Left kidney (tissue), 2 donors: ENCODE results near the gene SLC5A5. TPM values are rescaled to one million over a fixed set of nuclear protein-coding genes. Genes with fewer than 3 reads are reported as not detected.
"Not testable (repeated sequence)": the region's sequence is repeated elsewhere in the genome, so short reads cannot be mapped to it uniquely, and the experiment has no call there.

Experiments used
- DNase-seq: peaks from one replicate; pipeline ENCODE4 v3.0.0-alpha.2; 2013
- polyA plus RNA-seq: library from polyadenylated mRNA; unstranded; fragments of 120-200 nt; gene quantifications from one replicate; pipeline ENCODE4 v1.2.1, GENCODE V29; 2013; ENCODE audit not compliant: insufficient read length

SLC5A5 gene
- polyA plus RNA-seq, 1 donor = 0.12 TPM

DNA sequence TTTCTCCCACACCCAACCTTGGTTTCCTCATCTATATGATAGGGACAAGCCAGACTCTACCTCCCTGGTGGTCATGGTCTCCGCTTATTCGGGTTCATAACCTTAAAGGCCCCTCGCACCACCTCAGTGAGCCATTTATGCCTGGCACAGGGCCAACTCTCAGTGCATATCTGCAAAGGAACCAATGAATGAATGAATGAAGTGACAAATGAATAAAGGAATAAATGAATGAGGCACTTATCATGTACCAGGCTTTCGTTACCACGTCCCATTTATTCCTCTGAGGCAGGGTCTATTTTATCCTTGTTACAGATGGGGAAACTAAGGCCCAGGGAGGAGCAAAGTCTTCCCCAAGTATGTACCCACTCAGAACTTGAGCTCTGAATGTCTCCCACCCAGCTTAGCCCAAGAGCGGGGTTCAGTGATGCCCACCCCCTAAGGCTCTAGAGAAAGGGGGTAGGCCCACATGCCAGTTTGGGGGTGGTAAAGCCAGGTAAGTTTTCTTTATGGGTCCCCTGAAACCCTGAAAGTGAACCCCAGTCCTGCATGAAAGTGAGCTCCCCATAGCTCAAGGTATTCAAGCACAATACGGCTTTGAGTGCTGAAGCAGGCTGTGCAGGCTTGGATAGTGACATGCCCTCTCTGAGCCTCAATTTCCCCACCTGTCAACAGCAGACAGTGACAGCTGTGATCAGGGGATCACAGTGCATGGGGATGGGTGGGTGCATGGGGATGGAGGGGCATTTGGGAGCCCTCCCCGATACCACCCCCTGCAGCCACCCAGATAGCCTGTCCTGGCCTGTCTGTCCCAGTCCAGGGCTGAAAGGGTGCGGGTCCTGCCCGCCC lies 490 bp upstream of the SLC5A5 start:
- no peak for DNase-seq

DNA sequence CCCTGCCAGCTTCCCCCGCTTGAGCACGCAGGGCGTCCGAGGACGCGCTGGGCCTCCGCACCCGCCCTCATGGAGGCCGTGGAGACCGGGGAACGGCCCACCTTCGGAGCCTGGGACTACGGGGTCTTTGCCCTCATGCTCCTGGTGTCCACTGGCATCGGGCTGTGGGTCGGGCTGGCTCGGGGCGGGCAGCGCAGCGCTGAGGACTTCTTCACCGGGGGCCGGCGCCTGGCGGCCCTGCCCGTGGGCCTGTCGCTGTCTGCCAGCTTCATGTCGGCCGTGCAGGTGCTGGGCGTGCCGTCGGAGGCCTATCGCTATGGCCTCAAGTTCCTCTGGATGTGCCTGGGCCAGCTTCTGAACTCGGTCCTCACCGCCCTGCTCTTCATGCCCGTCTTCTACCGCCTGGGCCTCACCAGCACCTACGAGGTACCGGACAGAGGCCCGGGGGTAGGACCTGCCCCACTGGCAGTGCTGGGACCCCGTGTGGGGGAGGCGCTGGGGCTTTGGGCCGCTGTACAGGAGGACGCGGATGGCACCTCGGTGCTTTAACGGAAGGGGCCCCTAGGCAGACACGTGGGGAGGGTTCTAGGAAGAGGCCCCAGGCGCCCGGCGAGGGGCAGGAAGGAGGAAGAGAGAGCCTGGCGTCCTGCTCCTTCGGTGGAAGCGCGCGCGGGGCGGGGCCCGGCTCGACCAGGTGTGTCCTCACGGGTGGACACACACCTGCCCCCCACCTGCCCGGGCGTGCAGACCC lies 681 bp downstream of the SLC5A5 start:
- DNase-seq = no peak

DNA sequence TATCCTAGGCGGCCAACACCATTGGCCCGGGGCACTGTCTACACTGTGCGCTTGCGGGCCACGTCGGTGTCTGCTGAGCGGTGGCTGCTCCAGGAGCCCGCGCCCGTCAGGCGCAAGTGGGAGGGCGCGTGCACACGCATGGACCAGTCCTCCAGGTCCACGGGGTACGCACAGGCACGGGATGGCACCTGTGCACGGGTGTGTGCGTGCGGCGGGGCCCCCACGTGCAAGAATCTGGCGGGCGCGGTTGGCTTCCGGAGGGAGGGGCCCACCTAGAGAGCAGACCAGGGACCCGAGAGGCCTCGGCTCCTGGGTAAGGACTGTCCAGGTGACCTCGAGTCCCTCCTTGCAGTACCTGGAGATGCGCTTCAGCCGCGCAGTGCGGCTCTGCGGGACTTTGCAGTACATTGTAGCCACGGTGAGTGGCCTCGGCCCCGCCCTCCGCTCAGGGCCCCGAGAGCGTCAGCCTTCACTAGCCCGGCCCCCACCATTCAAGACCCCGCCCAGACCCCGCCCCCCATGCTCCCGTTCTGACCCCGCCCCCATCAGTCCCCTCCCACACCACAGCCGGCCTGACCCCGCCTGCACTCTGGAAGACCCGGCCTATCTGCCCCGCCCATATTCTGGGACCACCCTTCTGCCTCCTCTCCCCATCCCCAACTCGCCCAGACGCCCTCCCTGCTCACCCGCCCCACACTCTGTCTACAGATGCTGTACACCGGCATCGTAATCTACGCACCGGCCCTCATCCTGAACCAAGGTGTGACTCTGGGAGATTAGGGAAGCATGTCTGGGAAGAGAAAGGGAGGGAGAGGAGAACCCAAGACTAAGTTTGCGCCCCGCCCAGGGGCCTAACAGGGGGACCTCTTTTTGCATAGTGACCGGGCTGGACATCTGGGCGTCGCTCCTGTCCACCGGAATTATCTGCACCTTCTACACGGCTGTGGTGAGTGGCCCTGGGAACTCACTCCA lies 2.3 kb downstream of the SLC5A5 start:
- no peak for DNase-seq

DNA sequence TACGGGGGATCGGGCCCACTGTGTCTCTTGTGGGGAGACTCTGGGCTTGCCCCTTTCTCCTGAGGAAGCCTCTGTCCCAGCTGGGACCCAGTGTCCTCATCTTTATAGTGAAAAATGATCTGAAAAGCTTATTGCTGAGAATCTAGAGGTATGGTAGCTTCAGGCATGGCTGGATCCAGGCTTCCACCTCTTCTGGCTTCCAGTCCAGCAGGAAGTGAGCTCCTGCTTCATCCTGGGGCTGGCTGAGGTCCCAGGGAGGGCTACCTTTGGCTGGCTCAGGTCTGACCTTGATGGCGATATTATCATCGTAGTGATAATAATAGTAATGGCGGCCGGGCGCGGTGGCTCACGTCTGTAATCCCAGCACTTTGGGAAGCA lies 3.0 kb downstream of the SLC5A5 start:
- no peak for DNase-seq

DNA sequence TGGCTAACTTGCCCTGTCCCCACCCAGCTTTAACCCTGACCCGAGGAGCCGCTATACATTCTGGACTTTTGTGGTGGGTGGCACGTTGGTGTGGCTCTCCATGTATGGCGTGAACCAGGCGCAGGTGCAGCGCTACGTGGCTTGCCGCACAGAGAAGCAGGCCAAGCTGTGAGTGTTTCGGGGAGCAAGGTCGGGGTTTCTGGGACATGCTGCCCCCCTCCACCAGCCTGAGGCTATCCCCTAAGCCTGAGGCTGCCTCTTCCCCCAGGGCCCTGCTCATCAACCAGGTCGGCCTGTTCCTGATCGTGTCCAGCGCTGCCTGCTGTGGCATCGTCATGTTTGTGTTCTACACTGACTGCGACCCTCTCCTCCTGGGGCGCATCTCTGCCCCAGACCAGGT lies 6.0 kb downstream of the SLC5A5 start:
- no peak for DNase-seq

DNA sequence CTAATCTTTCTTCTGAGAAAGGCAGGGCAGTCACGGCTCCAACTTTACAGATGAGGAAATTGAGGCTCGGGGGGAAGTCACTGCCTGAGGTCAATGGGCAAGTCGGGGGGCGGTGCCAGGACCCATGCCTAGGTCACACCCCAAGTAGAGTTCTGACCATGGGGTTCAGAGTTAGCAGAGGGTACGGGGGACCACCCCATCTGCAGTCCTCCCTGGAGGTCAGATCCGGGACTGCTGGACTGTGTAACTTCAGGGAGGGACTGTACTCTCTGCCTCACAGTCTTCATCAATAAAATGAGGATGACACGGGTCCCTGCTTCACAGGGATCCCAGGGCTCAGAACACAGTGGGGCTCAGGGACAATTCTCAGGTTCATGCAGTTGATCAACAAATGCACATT lies 7.7 kb downstream of the SLC5A5 start:
- no peak for DNase-seq

DNA sequence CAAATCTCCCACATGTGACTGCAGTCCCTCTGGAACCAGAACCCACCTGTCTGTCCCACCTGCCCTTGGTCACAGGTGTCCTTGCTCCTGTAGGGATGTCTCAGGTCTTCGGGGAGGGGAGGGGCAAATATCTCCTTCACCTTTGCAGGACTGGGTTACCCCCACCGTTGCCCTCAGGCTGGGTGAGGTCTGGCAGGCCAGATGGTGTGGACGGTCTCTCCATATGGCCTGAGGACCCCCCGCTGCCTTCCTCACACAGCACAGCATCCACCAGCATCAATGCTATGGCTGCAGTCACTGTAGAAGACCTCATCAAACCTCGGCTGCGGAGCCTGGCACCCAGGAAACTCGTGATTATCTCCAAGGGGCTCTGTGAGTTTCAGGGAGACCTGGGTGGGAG lies 10.0 kb downstream of the SLC5A5 start:
- DNase-seq = no peak

DNA sequence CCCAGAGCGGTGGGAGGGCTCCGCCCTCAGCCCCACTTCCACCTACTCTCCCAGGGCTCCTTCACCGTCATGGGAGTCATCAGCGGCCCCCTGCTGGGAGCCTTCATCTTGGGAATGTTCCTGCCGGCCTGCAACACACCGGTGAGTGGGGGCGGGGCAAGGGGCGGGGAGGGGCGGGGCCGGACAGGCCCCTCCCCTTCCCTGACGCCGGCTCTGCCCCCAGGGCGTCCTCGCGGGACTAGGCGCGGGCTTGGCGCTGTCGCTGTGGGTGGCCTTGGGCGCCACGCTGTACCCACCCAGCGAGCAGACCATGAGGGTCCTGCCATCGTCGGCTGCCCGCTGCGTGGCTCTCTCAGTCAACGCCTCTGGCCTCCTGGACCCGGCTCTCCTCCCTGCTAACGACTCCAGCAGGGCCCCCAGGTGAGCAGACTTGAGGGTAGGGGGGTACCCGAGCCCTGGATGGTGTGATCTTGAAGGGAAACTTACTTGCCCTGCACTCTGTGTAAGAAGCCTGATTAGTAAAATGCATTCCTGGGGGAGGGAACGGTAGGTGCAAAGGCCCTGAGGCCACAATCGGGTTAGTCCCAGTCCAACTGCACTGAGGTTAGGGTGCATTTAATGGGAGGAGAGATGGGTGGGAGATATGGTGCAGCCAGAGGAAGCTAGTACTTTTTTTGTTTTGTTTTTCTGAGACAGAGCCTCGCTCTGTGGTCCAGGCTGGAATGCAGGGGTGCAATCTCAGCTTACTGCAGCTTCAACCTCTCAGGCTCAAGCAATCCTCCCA lies 12.1 kb downstream of the SLC5A5 start:
- no peak for DNase-seq

DNA sequence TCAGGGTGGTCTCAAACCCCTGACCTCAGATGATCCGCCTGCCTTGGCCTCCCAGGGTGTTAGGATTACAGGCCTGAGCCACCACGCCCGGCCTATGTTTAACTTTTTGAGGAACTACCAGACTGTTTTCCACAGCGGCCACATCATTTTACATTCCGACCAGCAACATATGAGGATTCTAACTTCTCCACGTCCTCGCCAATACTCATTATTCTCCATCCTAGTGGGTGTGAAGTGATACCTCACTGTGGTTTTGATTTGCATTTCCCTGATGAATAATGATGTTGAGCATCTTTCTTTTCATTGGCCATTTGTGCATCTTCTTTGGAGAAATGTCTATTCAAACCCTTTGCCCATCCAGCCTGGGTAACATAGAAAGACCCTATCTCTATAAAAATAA lies 14.8 kb downstream of the SLC5A5 start:
- no peak for DNase-seq

DNA sequence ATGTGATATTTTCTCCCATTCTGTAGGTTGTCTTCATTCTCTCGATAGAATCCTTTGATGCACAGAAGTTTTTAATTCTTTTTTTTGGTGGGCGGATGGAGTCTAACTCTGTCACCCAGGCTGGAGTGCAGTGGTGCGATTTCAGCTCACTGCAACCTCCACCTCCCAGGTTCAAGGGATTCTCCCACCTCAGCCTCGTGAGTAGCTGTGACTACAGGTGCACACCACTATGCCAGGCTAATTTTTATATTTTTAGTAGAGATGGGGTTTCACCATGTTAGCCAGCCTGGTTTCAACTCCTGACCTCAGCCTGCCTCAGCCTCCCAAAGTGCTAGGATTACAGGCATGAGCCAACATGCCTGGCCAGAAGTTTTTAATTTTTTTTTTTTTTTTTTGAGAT lies 15.5 kb downstream of the SLC5A5 start:
- DNase-seq = not testable (repeated sequence)

DNA sequence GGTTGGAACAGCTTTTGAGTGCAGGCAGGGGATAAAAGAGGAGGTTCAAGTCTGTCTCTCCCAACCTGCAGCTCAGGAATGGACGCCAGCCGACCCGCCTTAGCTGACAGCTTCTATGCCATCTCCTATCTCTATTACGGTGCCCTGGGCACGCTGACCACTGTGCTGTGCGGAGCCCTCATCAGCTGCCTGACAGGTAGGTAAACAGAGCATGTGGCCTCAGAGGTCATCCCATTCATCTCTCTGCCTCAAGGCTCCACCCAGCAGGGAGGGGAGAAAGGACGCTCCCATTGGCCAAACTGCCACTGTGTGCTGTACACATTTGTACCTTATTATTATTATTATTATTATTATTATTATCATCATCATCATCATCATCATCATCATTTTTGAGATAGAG lies 16.5 kb downstream of the SLC5A5 start:
- DNase-seq = no peak

DNA sequence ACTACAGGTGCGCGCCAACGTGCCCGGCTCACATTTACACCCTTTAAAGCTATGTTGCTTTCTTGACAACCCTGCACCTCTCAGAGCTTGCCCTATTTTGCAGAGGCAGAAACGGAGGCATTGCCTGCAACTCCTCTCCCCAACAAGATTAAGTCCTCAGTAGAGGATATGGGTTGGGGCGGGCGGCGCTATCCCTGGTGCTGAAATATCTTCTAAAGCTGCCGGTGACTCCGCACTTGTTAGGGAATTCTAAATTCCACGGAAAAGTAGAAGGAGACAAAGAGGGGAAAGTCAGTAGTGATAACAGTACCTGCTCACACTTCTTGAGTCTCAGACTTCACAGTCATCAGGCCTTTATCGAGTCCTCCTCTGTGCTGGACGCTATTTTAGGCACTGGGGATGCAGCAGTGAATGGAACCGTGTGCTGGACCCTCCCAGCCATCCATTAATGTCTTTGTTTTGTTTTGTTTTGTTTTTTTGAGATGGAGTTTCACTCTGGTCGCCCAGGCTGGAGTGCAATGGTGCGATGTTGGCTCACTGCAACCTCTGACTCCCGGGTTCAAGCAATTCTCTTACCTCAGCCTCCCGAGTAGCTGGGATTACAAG lies 18.0 kb downstream of the SLC5A5 start:
- DNase-seq = peak; percentile 75

DNA sequence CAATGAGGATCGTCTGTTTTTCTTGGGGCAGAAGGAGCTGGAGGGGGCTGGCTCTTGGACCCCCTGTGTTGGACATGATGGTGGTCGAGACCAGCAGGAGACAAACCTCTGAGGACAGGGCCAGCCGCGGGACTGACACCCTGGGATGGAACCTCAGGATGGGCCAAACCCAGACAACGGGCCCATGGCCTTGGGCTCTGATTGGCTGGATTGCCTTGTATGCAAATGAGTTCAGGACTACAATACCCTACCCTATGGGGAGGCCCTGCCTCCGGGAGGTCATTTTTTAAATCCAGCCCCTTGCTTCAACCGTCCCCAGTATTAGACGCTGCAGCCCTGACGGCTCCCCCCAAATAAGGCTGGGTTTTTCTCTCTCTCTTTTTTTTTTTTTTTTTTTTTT lies 22.0 kb downstream of the SLC5A5 start:
- DNase-seq = no peak

DNA sequence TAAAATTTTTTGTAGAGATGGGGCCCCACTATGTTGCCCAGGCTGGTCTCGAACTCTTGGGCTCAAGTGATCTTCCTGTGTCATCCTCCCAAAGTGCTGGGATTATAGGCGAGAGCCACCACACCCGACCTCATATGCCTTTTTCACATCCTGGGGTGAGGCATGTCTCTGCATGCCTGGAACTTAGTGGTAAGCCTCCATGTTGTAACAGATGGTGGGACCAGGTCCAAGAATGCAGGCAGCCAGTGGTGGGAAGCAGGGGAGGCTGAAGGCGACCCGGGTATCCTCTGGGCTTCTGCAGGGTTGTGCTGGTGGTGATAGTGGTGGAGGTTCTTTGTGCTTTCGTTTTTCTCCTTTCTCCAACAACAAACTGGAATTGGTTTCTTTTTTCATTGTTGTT lies 31.0 kb downstream of the SLC5A5 start:
- DNase-seq = no peak

DNA sequence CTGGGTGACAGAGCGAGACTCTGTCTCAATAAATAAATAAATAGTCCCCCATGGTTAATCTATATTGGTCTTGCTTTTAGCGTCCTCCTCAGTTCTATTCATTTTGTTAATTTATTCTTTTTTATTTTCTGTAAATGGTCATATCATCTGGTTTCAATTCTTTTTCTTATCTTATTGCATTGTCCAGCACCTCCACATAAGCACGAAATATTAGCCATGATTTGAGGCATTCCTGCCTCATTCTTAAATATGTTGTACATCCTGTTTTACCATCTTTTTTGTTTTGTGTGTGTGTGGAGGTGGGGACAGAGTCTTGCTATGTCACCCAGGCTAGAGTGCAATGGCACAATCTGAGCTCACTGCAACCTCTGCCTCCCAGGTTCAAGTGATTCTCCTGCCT lies 36.5 kb downstream of the SLC5A5 start:
- DNase-seq = no peak

DNA sequence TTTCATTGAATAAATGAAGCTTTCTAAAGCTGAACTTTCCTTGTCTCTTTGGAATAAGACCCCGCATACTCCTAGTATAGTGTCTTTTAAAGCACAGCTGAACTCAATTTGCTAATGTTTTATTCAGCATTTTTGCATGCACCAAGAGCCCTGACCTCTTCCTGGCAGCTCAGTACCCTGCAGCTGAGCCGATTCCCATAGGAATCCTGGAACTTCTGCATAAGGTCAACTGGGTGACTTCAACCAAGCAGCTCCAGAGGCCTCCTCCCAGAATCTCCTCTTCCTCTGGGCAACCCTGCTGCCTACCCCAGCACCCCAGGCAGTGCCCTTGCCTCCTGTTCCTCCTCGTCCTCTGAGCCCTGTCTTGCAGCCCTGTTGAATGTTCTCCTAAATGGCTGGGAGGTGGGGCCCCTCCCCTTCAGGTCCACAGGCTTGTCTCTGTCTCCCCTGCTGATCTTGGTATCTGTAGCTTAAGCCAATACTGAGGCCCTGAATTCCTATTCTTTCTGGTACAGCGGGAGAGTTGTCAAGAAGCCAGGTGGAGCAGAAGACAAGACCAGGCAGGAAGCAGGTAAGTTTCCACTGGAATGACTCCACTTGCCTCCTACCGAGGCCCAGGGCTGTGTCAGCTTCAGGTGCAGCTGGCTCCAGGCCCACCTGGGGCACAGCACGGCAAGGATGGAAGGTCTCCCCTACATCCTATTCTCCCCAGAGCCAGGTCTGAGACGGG lies 37.4 kb downstream of the SLC5A5 start:
- no peak for DNase-seq

DNA sequence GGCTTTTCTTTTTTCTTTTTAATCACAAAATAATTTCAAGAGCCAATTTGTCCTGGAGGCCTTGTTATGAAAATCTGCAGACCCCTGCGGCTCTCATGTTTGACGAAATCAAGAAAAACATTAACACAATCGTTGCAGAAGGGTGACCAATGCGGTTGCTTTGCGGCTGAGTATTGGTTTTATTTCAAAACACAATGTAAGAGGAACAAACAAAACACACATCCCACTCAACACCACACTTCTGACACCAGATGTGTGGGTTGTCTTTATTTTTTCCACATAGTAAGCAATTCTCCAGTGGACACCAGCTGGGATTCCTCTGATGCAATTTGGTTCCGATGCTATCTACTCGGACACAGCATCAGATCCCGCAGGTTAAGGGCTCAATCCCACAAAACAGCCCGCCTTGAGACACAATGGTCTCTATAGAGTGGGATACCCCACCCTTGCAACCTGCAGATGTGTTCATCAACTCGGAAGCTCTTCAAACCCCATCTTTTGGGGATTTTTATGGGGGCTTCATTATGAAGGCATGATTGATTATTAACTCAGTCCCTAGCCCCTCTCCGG lies 39.1 kb downstream of the SLC5A5 start:
- no peak for DNase-seq

DNA sequence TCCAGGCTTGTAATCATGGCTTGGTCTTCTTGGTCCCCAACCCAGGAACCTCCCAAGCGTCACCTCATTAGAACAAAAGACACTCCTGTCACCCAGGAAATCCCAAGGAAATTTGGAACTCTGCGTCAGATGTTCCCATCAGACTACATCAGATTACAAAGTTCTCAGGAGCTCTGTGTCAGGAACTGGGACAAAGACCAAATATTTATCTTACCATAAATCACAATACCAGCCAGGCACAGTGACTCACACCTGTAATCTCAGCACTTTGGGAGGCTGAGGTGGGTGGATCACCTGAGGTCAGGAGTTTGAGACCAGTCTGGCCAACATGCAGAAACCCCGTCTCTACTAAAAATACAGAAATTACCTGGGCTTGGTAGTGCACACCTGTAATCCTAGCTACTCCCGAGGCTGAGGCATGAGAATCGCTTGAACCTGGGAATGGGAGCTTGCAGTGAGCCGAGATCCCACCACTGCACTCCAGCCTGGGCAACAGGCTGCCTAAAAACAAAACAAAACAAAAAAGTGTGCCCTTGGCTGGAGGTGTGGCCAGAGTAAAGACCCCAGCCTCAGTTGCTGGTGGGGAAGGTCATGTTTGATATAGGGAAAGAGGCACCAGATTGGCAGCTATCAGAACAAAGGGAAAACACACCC lies 44.3 kb downstream of the SLC5A5 start:
- DNase-seq = no peak

DNA sequence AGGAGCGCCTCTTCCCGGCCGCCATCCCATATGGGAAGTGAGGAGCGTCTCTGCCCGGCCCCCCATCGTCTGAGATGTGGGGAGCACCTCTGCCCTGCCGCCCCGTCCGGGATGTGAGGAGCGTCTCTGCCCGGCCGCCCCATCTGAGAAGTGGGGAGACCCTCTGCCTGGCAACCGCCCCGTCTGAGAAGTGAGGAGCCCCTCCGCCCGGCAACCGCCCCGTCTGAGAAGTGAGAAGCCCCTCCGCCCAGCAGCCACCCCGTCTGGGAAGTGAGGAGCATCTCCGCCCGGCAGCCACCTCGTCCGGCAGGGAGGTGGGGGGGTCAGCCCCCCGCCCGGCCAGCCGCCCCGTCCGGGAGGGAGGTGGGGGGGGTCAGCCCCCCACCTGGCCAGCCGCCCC lies 46.4 kb downstream of the SLC5A5 start:
- not testable (repeated sequence) for DNase-seq

DNA sequence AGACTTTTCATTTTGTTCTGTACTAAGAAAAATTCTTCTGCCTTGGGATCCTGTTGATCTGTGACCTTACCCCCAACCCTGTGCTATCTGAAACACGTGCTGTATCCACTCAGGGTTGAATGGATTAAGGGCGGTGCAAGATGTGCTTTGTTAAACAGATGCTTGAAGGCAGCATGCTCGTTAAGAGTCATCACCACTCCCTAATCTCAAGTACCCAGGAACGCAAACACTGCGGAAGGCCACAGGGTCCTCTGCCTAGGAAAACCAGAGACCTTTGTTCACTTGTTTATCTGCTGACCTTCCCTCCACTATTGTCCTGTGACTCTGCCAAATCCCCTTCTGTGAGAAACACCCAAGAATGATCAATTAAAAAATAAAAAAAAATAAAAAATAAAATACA lies 47.4 kb downstream of the SLC5A5 start:
- DNase-seq = not testable (repeated sequence)
